Activated effector memory CD4-positive, alpha-beta T cell treated with Interleukin-2 at 50 U/mL for 16 hours (primary cell): ENCODE results near the gene FJX1.

Experiments
- DNase-seq: peaks from one replicate; pipeline ENCODE4 v3.0.0-alpha.2; 2020

Gene FJX1

GRCh38 chr11:35617687-35618496 lies at the start of gene FJX1:
Gene FJX1 (plus strand): TSS chr11:35618460. CDS start chr11:35618637, 177 bp downstream.
- DNase-seq, result no peak

- DNase-seq, result no peak
These were observed 46.6 kb upstream of the FJX1 start for GRCh38 chr11:35571696-35572095.

GRCh38 chr11:35579557-35580396 lies 38.5 kb upstream of the FJX1 start:
- no peak for DNase-seq

GRCh38 chr11:35580397-35580781 lies 37.9 kb upstream of the FJX1 start:
- DNase-seq, result no peak

GRCh38 chr11:35582033-35582432 lies 36.2 kb upstream of the FJX1 start:
- DNase-seq, result no peak

- DNase-seq, result no peak
These were observed 35.1 kb upstream of the FJX1 start for GRCh38 chr11:35583126-35583525.

GRCh38 chr11:35583843-35584242 lies 34.4 kb upstream of the FJX1 start:
- no peak for DNase-seq

- no peak for DNase-seq
These were observed 33.9 kb upstream of the FJX1 start for GRCh38 chr11:35584321-35584720.

- no peak for DNase-seq
These were observed 32.8 kb upstream of the FJX1 start for GRCh38 chr11:35585416-35585815.

GRCh38 chr11:35586222-35586621 lies 32.0 kb upstream of the FJX1 start:
- DNase-seq, result no peak

GRCh38 chr11:35587972-35588371 lies 30.3 kb upstream of the FJX1 start:
- DNase-seq, result no peak

- no peak for DNase-seq
These were observed 29.6 kb upstream of the FJX1 start for GRCh38 chr11:35588627-35589026.

- DNase-seq, result no peak
These were observed 29.0 kb upstream of the FJX1 start for GRCh38 chr11:35589281-35589680.

GRCh38 chr11:35590412-35590811 lies 27.8 kb upstream of the FJX1 start:
- no peak for DNase-seq

GRCh38 chr11:35593143-35593542 lies 25.1 kb upstream of the FJX1 start:
- DNase-seq, result no peak

GRCh38 chr11:35594680-35595079 lies 23.6 kb upstream of the FJX1 start:
- DNase-seq, result no peak

- no peak for DNase-seq
These were observed 19.8 kb upstream of the FJX1 start for GRCh38 chr11:35598254-35599125.

- DNase-seq, result no peak
These were observed 17.9 kb upstream of the FJX1 start for GRCh38 chr11:35600331-35600838.

- DNase-seq, result no peak
These were observed 16.0 kb upstream of the FJX1 start for GRCh38 chr11:35602160-35602793.

GRCh38 chr11:35602979-35603378 lies 15.3 kb upstream of the FJX1 start:
- no peak for DNase-seq

GRCh38 chr11:35605706-35606105 lies 12.6 kb upstream of the FJX1 start:
- no peak for DNase-seq

GRCh38 chr11:35606206-35606605 lies 12.1 kb upstream of the FJX1 start:
- DNase-seq, result no peak
